HG02973 (cell line): ENCODE results near the gene SP4.

ENCODE experiments used
- ATAC-seq: cut with Tn5 transposase; IDR thresholded peaks from one replicate; pipeline ENCODE4 v1.9.1; 2021; ENCODE audit warnings: moderate library complexity; ENCODE audit not compliant: unreplicated experiment

SP4 gene

GRCh38 chr7:21443149-21443841, 15.4 kb downstream of the SP4 start:
- no peak for ATAC-seq

- ATAC-seq = no peak
Measured at GRCh38 chr7:21448974-21449373, 21.1 kb downstream of the SP4 start.

- no peak for ATAC-seq
Measured at GRCh38 chr7:21450076-21450475, 22.2 kb downstream of the SP4 start.

GRCh38 chr7:21450941-21451340, 23.1 kb downstream of the SP4 start:
- ATAC-seq = no peak

GRCh38 chr7:21454182-21454581, 26.3 kb downstream of the SP4 start:
- no peak for ATAC-seq

- no peak for ATAC-seq
Measured at GRCh38 chr7:21454906-21455305, 27.0 kb downstream of the SP4 start.

- ATAC-seq = no peak
Measured at GRCh38 chr7:21461282-21461681, 33.4 kb downstream of the SP4 start.

- ATAC-seq = no peak
Measured at GRCh38 chr7:21462081-21462480, 34.2 kb downstream of the SP4 start.

GRCh38 chr7:21463524-21463923, 35.6 kb downstream of the SP4 start:
- no peak for ATAC-seq

- ATAC-seq = no peak
Measured at GRCh38 chr7:21468969-21469368, 41.1 kb downstream of the SP4 start.

GRCh38 chr7:21469894-21470293, 42.0 kb downstream of the SP4 start:
- ATAC-seq = no peak

GRCh38 chr7:21472029-21472428, 44.1 kb downstream of the SP4 start:
- ATAC-seq = no peak

- ATAC-seq = no peak
Measured at GRCh38 chr7:21476429-21476828, 48.5 kb downstream of the SP4 start.

- ATAC-seq = no peak
Measured at GRCh38 chr7:21480693-21481403, 53.0 kb downstream of the SP4 start.

- no peak for ATAC-seq
Measured at GRCh38 chr7:21486511-21486910, 58.6 kb downstream of the SP4 start.

- ATAC-seq = no peak
Measured at GRCh38 chr7:21495731-21496130, 67.8 kb downstream of the SP4 start.

GRCh38 chr7:21497072-21497471, 69.2 kb downstream of the SP4 start:
- no peak for ATAC-seq

- no peak for ATAC-seq
Measured at GRCh38 chr7:21500117-21500832, 72.4 kb downstream of the SP4 start.

- no peak for ATAC-seq
Measured at GRCh38 chr7:21504021-21504420, 76.1 kb downstream of the SP4 start.

GRCh38 chr7:21507627-21508343, 79.9 kb downstream of the SP4 start:
- no peak for ATAC-seq

GRCh38 chr7:21508538-21508937, 80.7 kb downstream of the SP4 start:
- no peak for ATAC-seq
